GM13976 (cell line): Measurements from ENCODE around the gene PKHD1.

ENCODE experiments used
- DNase-seq: peaks from one replicate; pipeline ENCODE4 v3.0.0; 2012; ENCODE audit warnings: low spot score
- in situ Hi-C: fragments of 300-500 bp; cut with MboI; formaldehyde crosslinking; loops from one replicate; pipeline ENCODE4 v1.12.0; 2022; ENCODE audit warnings: low sequenced_read_pairs, mixed read lengths, inconsistent platforms; ENCODE audit not compliant: unreplicated experiment
- TF ChIP-seq, protein P1 (sequence below): IDR thresholded peaks from 2 replicates; pipeline ENCODE4 v1.5.1; 2012; ENCODE audit warnings: borderline replicate concordance, mild to moderate bottlenecking; ENCODE audit not compliant: insufficient read depth; ENCODE audit errors: extremely low read depth, missing control alignments, control extremely low read depth

Gene PKHD1

DNA sequence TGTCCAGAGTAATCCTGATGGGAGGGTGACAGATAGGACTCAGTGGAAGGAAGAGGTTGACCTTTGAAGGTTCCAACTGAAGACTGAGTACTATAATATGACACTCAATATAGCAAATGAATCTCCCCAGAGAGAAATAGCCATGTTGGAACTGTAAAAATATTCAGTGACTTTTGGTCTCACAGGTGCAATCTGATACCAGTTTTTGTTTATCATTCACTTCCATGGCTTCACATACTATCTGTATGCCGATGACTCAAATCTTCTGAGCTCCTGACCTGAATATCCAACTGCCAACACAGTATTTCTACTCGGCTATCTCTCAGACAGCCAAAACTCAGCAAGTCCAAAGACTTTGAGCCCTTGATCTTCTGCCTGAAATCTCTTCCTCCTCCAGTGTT is 21.8 kb upstream of the PKHD1 start:
- in situ Hi-C loops = no loop called here
- no peak for DNase-seq
- TF ChIP-seq, protein P1, sequence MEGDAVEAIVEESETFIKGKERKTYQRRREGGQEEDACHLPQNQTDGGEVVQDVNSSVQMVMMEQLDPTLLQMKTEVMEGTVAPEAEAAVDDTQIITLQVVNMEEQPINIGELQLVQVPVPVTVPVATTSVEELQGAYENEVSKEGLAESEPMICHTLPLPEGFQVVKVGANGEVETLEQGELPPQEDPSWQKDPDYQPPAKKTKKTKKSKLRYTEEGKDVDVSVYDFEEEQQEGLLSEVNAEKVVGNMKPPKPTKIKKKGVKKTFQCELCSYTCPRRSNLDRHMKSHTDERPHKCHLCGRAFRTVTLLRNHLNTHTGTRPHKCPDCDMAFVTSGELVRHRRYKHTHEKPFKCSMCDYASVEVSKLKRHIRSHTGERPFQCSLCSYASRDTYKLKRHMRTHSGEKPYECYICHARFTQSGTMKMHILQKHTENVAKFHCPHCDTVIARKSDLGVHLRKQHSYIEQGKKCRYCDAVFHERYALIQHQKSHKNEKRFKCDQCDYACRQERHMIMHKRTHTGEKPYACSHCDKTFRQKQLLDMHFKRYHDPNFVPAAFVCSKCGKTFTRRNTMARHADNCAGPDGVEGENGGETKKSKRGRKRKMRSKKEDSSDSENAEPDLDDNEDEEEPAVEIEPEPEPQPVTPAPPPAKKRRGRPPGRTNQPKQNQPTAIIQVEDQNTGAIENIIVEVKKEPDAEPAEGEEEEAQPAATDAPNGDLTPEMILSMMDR = no peak

DNA sequence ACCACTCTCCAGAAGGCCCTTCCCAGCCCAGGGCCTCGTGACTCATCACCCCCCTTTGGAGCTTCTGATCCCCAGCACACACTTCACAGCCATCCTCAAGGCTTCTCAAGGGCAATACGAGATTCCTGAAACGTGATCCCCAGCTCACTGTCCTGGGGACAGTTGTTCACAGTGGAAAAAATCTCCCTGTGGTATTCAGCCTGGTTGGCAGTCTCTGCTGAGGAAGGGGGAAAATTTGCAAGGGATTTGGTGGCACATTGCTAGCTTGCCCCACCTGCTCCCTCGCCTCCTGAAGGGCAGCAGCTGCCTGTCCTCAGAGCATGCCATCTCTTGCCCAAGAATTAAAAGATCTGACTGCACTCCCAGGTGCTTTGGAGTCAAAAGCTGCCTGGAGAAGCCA is 20.7 kb upstream of the PKHD1 start:
- TF ChIP-seq, protein P1 = no peak
- no peak for DNase-seq
- in situ Hi-C loops = no loop called here

DNA sequence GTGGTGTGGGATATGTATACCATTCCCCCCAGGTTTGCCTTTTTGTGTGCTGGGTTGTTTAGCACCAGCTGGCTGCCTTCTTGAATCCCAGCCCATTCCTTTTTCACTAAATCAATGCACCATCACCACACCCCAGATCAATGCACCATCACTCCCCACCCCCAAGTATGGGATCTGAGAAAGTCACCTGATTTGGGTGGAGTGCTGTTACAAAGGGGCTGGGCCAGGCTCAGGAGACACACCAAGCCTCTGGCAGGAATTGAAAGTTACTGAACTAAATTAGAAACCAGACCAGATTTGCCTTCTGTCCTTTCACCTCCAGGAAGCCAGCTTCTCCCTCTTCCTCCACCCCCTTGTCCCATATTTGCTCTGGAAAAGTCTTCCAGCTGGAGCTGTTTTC is 19.6 kb upstream of the PKHD1 start:
- DNase-seq = no peak
- TF ChIP-seq, protein P1 = no peak
- in situ Hi-C loops = no loop called here

DNA sequence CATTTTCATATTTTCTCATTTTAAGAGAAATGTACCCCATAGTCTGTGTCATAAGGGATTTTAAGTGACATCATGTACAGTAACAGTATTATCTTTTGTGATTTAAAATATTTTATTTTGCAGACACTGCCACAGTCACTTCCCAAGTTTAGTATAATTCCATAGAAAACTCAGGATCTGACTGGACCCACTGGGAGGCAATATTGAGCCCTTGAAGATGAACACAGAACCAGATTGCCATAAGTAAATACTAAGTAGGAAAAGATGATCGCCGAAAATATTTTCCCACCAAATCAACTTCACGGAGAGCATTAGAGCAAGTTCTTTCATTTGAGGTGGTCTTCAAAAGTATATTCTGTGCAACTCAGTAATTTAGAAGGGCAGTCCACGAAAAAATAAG is 17.6 kb upstream of the PKHD1 start:
- DNase-seq = no peak
- TF ChIP-seq, protein P1 = no peak
- in situ Hi-C loops = no loop called here

DNA sequence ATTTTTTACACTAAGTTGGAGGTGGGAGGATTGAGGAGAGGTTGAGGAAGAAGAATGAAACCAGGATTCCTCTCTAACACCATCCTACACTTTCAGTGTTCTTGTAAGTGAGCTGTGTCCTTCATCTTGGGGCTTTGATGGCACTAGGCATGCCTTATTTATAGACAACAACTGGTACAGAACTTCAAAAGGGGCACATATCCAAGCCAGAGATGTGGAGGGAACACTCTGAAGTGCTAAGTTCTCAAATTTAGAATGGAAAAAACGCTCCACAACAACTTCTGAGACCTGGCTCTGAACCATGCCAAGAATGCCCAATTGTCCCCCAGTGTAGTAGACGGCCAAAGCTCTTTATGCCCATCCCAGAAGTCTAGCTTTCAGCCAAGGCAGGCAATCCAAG is 16.2 kb upstream of the PKHD1 start:
- TF ChIP-seq, protein P1 = no peak
- no peak for DNase-seq
- in situ Hi-C loops = no loop called here

DNA sequence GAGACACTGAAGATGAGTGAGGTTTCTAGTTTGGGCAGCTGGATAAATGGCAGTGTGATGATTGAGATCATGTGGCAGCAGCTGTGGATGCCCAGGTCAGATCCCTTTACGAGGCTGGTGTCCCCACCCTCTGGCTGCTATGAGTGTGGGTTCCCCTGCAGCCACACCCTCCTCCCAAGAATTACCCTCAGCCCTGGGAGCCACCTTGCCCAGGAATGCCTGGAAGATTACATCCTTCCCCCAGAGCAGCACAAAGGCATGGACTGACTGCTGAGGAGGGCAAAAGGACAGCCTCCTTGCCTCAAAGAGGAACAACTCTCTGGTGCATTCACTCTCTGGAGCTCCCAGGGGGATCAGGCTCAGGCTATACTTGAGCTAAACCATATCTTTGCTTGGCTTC is 15.0 kb upstream of the PKHD1 start:
- TF ChIP-seq, protein P1 = no peak
- in situ Hi-C loops = no loop called here
- no peak for DNase-seq

DNA sequence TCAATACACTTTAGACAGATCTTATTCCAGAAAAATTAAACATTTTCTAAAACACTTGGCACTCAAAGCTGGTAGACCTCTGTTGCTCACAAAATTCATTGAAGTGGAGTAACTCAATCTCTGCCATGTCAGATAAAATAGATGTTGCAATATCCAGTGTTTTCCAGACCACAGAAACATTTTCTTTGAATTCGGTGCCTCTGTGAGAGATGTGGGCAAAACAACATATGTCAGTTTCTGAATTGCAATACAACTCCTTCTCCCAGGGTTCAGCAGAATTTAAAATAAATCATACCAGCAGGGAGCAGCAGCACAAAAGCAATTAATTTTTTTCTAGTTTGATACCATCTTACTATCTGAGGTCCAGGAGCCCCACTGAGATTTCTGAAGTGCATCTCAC is 11.3 kb upstream of the PKHD1 start:
- DNase-seq = no peak
- TF ChIP-seq, protein P1 = no peak
- in situ Hi-C loops = no loop called here
